ENCODE measurements around the gene PDE4B.

DNA sequence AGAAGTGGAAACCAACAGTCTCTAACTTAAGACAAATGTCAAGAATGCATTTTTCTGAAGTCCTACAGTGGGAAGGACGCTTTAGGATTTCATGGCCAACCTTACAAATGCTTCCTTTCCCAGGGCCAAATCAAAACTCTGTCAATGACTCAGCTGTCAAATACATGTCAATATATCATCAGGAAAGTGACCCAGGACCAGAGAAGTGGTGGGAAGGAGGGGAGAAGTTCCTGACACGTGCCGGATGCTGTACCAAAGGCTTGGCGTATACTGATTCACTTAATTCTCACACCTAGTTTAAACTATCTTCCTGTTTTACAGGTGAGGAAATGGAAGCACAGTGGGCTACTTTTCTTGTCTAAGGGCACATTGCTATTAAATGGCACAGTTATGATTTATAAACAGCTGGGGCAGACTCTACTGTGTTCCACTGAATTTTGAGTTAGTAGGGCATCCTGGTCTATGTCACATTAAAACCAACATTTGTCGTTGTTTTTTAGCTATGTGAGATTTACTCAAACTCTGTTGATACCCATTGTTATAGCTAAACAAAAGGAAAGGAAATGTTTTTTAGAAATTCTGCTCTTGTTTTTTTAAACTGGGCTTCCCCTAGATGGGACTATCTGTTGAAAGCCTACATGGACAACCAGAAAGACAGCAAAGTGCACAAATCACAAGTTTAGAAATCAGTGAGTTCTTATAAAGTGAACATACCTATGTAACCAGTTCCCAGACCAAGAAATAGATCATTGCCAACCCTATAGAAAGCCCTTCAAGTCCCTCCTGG lies 533.1 kb downstream of the PDE4B start:
- TF ChIP-seq CTCF (conservative IDR thresholded peaks at IDR 0.05; ENCODE audit: low read length) = no peak
- no peak for TF ChIP-seq EZH2phosphoT487 (IDR thresholded peaks at IDR 0.05; ENCODE audit: borderline replicate concordance)

Measured in Loucy (cell line).